HepG2 (cell line): ENCODE data around the gene SLC38A3. TPM values are rescaled to one million over a fixed set of nuclear protein-coding genes. Genes with fewer than 3 reads are reported as not detected.

Experiments used
- CENPX ChIP-seq: sonication (generic); formaldehyde crosslinking; IDR thresholded peaks from 2 replicates; pipeline ENCODE4 v1.9.0; 2021; ENCODE audit warnings: mild to moderate bottlenecking, missing genetic modification reagents, moderate library complexity
- CHD2 ChIP-seq: IDR thresholded peaks from 2 replicates; pipeline ENCODE4 v1.6.1; 2011; ENCODE audit warnings: low read depth, low read length, improper control_type of control experiment
- ELF3 ChIP-seq: IDR thresholded peaks from 2 replicates; pipeline ENCODE4 v1.6.1; 2016; ENCODE audit warnings: missing genetic modification reagents, missing compliant biosample characterization
- KLF16 ChIP-seq, 2 experiments: sonication (generic) in 1 of 2; formaldehyde crosslinking in 1 of 2; IDR thresholded peaks; 2 replicates each; pipeline versions ENCODE4 v1.6.1 to v1.8.0; 2016 to 2023; ENCODE audit warnings: missing genetic modification reagents in 2 of 2, missing compliant biosample characterization in 1 of 2
- NCOR1 ChIP-seq: fragments of 200-600 bp; sonication (generic); IDR thresholded peaks from 2 replicates; pipeline ENCODE4 v1.7.0; 2017; ENCODE audit warnings: antibody characterized with exemption, low read length, borderline replicate concordance
- SCMH1 ChIP-seq: sonication (generic); formaldehyde crosslinking; IDR thresholded peaks from 2 replicates; pipeline ENCODE4 v1.9.0; 2021; ENCODE audit warnings: missing genetic modification reagents, mild to moderate bottlenecking, borderline replicate concordance
- SRY ChIP-seq: sonication (generic); formaldehyde crosslinking; IDR thresholded peaks from 2 replicates; pipeline ENCODE4 v1.8.0; 2022; ENCODE audit warnings: mild to moderate bottlenecking, missing genetic modification reagents
- THAP11 ChIP-seq: IDR thresholded peaks from 2 replicates; pipeline ENCODE4 v1.6.1; 2016; ENCODE audit warnings: missing biosample characterization, missing genetic modification reagents
- ZBTB39 ChIP-seq: sonication (generic); formaldehyde crosslinking; IDR thresholded peaks from 2 replicates; pipeline ENCODE4 v1.5.0; 2020; ENCODE audit warnings: missing genetic modification reagents
- ZBTB7B ChIP-seq: sonication (generic); formaldehyde crosslinking; IDR thresholded peaks from 2 replicates; pipeline ENCODE4 v1.4.0; 2020; ENCODE audit warnings: missing genetic modification reagents
- ZNF230 ChIP-seq: sonication (generic); formaldehyde crosslinking; IDR thresholded peaks from 2 replicates; pipeline ENCODE4 v1.4.0; 2020; ENCODE audit warnings: mild to moderate bottlenecking, missing genetic modification reagents
- ZNF564 ChIP-seq: sonication (generic); formaldehyde crosslinking; IDR thresholded peaks from 2 replicates; pipeline ENCODE4 v1.8.1; 2023; ENCODE audit warnings: mild to moderate bottlenecking, missing genetic modification reagents
- ZNF652 ChIP-seq: IDR thresholded peaks from 2 replicates; pipeline ENCODE4 v1.6.1; 2016; ENCODE audit warnings: low read depth, borderline replicate concordance
- polyA plus RNA-seq, 8 experiments: library from polyadenylated mRNA; depleted of rRNA in 3 of 8; stranded (reverse) in 7 of 8; unstranded in 1 of 8; fragments of >200 nt; fragmentation: Illumina TruSeq in 4 of 8; extraction: Trizol in 4 of 8; gene quantifications; 2 replicates each; pipeline versions ENCODE4 v1.2.1 to v1.2.3, GENCODE V29; 2011 to 2016; ENCODE audit warnings: low read depth in 4 of 8, missing spikeins in 1 of 8, mixed read lengths in 1 of 8; ENCODE audit not compliant: insufficient read depth in 1 of 8
- total RNA-seq, 5 experiments: library from RNA; depleted of rRNA; stranded (reverse); fragments of >200 nt; fragmentation: Illumina TruSeq; extraction: Trizol; gene quantifications; 2 replicates each; pipeline ENCODE4 v1.2.3, GENCODE V29; 2016; ENCODE audit warnings: low read depth in 1 of 5
- TF ChIP-seq, protein P1 (sequence below): sonication (generic); formaldehyde crosslinking; IDR thresholded peaks from 2 replicates; pipeline ENCODE4 v1.8.1; 2022; ENCODE audit warnings: low read depth, mild to moderate bottlenecking, missing genetic modification reagents
- TF ChIP-seq, protein P2 (sequence below): IDR thresholded peaks from 2 replicates; pipeline ENCODE4 v1.6.1; 2016; ENCODE audit warnings: mild to moderate bottlenecking, missing biosample characterization, missing genetic modification reagents
- TF ChIP-seq, protein P3 (sequence below), 2 experiments: sonication (generic) in 1 of 2; formaldehyde crosslinking in 1 of 2; IDR thresholded peaks; 2 replicates each; pipeline versions ENCODE4 v1.4.0 to v1.6.1; 2018 to 2020; ENCODE audit warnings: missing genetic modification reagents in 2 of 2, borderline replicate concordance in 1 of 2, low read depth in 1 of 2, mild to moderate bottlenecking in 1 of 2, missing biosample characterization in 1 of 2
- TF ChIP-seq, protein P4 (sequence below): sonication (generic); formaldehyde crosslinking; IDR thresholded peaks from 2 replicates; pipeline ENCODE4 v1.4.0; 2020; ENCODE audit warnings: missing genetic modification reagents

The SLC38A3 gene
- total and polyA plus RNA-seq, 2 of the 13 experiments (the other 11 are each of a cell fraction or from before 2014, with no cell fraction given): 29.8 to 164 TPM

DNA sequence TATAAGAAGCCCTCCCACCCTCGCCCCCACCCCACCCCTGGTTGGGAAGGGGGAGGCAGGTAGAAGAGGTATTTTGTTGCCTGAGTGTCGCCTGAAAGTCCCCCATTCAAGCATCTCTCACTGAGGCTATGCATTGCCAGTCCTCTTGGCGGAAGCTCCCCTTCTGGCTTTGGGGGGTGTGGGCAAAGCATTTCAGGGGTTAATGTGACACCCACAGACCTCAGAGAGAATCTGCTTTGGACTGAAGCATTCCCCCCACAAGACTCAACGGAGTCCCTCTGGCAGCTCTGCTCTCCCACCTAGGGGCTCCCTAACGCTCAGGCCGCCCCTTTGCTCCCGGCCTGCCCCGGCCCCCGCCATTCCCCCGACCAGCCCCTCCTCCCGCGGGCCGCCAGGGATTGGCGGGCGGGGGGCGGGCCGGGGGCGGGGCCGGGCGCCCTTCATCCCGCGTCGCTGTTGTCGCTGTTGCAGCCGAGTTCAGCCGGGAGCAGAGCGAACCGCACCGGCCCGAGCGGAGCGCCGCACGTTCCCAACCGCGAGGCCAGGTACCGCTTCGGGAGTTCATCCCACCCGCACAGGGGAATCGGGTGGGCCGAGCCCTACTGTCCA, at the start of gene SLC38A3 (continued):
- TF ChIP-seq, protein P1, sequence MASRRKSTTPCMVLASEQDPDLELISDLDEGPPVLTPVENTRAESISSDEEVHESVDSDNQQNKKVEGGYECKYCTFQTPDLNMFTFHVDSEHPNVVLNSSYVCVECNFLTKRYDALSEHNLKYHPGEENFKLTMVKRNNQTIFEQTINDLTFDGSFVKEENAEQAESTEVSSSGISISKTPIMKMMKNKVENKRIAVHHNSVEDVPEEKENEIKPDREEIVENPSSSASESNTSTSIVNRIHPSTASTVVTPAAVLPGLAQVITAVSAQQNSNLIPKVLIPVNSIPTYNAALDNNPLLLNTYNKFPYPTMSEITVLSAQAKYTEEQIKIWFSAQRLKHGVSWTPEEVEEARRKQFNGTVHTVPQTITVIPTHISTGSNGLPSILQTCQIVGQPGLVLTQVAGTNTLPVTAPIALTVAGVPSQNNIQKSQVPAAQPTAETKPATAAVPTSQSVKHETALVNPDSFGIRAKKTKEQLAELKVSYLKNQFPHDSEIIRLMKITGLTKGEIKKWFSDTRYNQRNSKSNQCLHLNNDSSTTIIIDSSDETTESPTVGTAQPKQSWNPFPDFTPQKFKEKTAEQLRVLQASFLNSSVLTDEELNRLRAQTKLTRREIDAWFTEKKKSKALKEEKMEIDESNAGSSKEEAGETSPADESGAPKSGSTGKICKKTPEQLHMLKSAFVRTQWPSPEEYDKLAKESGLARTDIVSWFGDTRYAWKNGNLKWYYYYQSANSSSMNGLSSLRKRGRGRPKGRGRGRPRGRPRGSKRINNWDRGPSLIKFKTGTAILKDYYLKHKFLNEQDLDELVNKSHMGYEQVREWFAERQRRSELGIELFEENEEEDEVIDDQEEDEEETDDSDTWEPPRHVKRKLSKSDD (CRISPR knock-in tag): no peak
- TF ChIP-seq ZNF564 (0 out of 2 replicates have a peak, but pooled peaks have one; percentile 44), ZNF230 (no peak), SRY (CRISPR knock-in tag) (peak; percentile 64; the same call in 1 of the 2 replicates), ELF3 (0 out of 2 replicates have a peak, but pooled peaks have one; percentile 17), ZNF652 (CRISPR knock-in tag) (0 out of 2 replicates have a peak, but pooled peaks have one; percentile 55), CENPX (CRISPR knock-in tag) (no peak), THAP11 (CRISPR knock-in tag) (no peak), ZBTB7B (CRISPR knock-in tag) (peak; percentile 41; the same call in 1 of the 2 replicates), ZBTB39 (CRISPR knock-in tag) (peak; percentile 35; the same call in 1 of the 2 replicates), KLF16 (CRISPR knock-in tag; IDR thresholded peaks at IDR 0.05) (peak in 1 of 2 experiments; percentile 27; a peak in 1 of 4 replicates), SCMH1 (CRISPR knock-in tag) (no peak), CHD2 (no peak), NCOR1 (0 out of 2 replicates have a peak, but pooled peaks have one; percentile 9)
- TF ChIP-seq, protein P2, sequence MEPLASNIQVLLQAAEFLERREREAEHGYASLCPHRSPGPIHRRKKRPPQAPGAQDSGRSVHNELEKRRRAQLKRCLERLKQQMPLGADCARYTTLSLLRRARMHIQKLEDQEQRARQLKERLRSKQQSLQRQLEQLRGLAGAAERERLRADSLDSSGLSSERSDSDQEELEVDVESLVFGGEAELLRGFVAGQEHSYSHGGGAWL (CRISPR knock-in tag): peak; percentile 19; the same call in 1 of the 2 replicates
- TF ChIP-seq, protein P3, sequence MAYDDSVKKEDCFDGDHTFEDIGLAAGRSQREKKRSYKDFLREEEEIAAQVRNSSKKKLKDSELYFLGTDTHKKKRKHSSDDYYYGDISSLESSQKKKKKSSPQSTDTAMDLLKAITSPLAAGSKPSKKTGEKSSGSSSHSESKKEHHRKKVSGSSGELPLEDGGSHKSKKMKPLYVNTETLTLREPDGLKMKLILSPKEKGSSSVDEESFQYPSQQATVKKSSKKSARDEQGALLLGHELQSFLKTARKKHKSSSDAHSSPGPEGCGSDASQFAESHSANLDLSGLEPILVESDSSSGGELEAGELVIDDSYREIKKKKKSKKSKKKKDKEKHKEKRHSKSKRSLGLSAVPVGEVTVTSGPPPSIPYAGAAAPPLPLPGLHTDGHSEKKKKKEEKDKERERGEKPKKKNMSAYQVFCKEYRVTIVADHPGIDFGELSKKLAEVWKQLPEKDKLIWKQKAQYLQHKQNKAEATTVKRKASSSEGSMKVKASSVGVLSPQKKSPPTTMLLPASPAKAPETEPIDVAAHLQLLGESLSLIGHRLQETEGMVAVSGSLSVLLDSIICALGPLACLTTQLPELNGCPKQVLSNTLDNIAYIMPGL (CRISPR knock-in tag; IDR thresholded peaks at IDR 0.05; ENCODE audit: borderline replicate concordance in 1 of 2, low read depth in 1 of 2): peak in 1 of 2 experiments; percentile 37; a peak in 1 of 4 replicates
- TF ChIP-seq, protein P4, sequence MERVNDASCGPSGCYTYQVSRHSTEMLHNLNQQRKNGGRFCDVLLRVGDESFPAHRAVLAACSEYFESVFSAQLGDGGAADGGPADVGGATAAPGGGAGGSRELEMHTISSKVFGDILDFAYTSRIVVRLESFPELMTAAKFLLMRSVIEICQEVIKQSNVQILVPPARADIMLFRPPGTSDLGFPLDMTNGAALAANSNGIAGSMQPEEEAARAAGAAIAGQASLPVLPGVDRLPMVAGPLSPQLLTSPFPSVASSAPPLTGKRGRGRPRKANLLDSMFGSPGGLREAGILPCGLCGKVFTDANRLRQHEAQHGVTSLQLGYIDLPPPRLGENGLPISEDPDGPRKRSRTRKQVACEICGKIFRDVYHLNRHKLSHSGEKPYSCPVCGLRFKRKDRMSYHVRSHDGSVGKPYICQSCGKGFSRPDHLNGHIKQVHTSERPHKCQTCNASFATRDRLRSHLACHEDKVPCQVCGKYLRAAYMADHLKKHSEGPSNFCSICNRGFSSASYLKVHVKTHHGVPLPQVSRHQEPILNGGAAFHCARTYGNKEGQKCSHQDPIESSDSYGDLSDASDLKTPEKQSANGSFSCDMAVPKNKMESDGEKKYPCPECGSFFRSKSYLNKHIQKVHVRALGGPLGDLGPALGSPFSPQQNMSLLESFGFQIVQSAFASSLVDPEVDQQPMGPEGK: peak; percentile 65
